RWPE2 (cell line): Measurements from ENCODE around the gene BDNF.

Experiments used
- ATAC-seq: fragments of 200-7000 bp; cut with Tn5 transposase; 3 replicates; pipeline ENCODE4 v1.9.1; 2021; ENCODE audit warnings: low read depth
- DNase-seq: peaks from one replicate; pipeline ENCODE4 v3.0.0-alpha.2; 2020; ENCODE audit warnings: low spot score
- H3K27ac ChIP-seq: fragments of 450-650 bp; 2 replicates; pipeline ENCODE4 v1.5.1; 2017; ENCODE audit warnings: mild to moderate bottlenecking; ENCODE audit not compliant: poor library complexity, severe bottlenecking
- H3K27me3 ChIP-seq: fragments of 250-450 bp; sonication (Bioruptor Pico); 2 replicates; pipeline ENCODE4 v1.5.1; 2021; ENCODE audit warnings: mild to moderate bottlenecking, moderate library complexity; ENCODE audit not compliant: insufficient read depth, poor library complexity, severe bottlenecking
- H3K36me3 ChIP-seq: fragments of 250-450 bp; sonication (Bioruptor Pico); 2 replicates; pipeline ENCODE4 v1.5.1; 2020; ENCODE audit warnings: low read depth, mild to moderate bottlenecking, moderate library complexity
- H3K4me1 ChIP-seq: fragments of 250-450 bp; sonication (Bioruptor Pico); 2 replicates; pipeline ENCODE4 v1.5.1; 2021; ENCODE audit warnings: mild to moderate bottlenecking, moderate library complexity; ENCODE audit not compliant: insufficient read depth, poor library complexity, severe bottlenecking
- H3K4me3 ChIP-seq: fragments of 250-450 bp; sonication (Bioruptor Pico); 2 replicates; pipeline ENCODE4 v1.5.1; 2021; ENCODE audit warnings: mild to moderate bottlenecking, moderate library complexity; ENCODE audit not compliant: severe bottlenecking
- H3K9me3 ChIP-seq: fragments of 250-450 bp; sonication (Bioruptor Pico); 2 replicates; pipeline ENCODE4 v1.5.1; 2021; ENCODE audit warnings: mild to moderate bottlenecking, moderate library complexity; ENCODE audit not compliant: severe bottlenecking
- CTCF ChIP-seq: fragments of 450-650 bp; IDR thresholded peaks from one replicate; pipeline ENCODE4 v1.5.1; 2017; ENCODE audit warnings: mild to moderate bottlenecking, moderate library complexity; ENCODE audit not compliant: poor library complexity, severe bottlenecking

The BDNF gene

GRCh38 chr11:27627979-27628378 is 72.3 kb downstream of the BDNF start:
- ATAC-seq (no peak), DNase-seq (no peak)
- Histone ChIP-seq H3K27me3 (no peaks in the 10 kb centered on the region), H3K27ac (no peak overlapping the region), H3K4me1 (no peaks in the 10 kb centered on the region), H3K4me3 (no peak overlapping the region), H3K9me3 (no peaks in the 10 kb centered on the region), H3K36me3 (no peaks in the 10 kb centered on the region)
- no peak for TF ChIP-seq CTCF

- Histone ChIP-seq H3K27me3 (no peaks in the 10 kb centered on the region), H3K36me3 (no peaks in the 10 kb centered on the region), H3K27ac (no peak overlapping the region), H3K4me1 (no peaks in the 10 kb centered on the region), H3K4me3 (no peak overlapping the region), H3K9me3 (no peaks in the 10 kb centered on the region)
- ATAC-seq, result no peak
- TF ChIP-seq CTCF, result no peak
- DNase-seq, result no peak
These were observed 73.2 kb downstream of the BDNF start for GRCh38 chr11:27626938-27627586.

- no peak overlapping the region for H3K27ac ChIP-seq
- DNase-seq (no peak), ATAC-seq (no peak)
- TF ChIP-seq CTCF, result no peak
- no peaks in the 10 kb centered on the region for H3K4me1 ChIP-seq
- no peak overlapping the region for H3K4me3 ChIP-seq
- no peaks in the 10 kb centered on the region for H3K36me3 ChIP-seq
- H3K27me3 ChIP-seq, result no peaks in the 10 kb centered on the region
- no peaks in the 10 kb centered on the region for H3K9me3 ChIP-seq
These were observed 73.9 kb downstream of the BDNF start for GRCh38 chr11:27626269-27626937.

GRCh38 chr11:27625347-27625912 is 74.8 kb downstream of the BDNF start:
- H3K27ac ChIP-seq, result no peak overlapping the region
- no peaks in the 10 kb centered on the region for H3K9me3 ChIP-seq
- no peak overlapping the region for H3K4me3 ChIP-seq
- H3K4me1 ChIP-seq, result no peaks in the 10 kb centered on the region
- no peaks in the 10 kb centered on the region for H3K27me3 ChIP-seq
- H3K36me3 ChIP-seq, result no peaks in the 10 kb centered on the region
- TF ChIP-seq CTCF, result no peak
- ATAC-seq (no peak), DNase-seq (no peak)
